H1 (cell line): ENCODE measurements around the gene CIPC. TPM values are rescaled to one million over a fixed set of nuclear protein-coding genes. Genes with fewer than 3 reads are reported as not detected.

Experiments used
- CTCF ChIA-PET: fragments of 300-600 bp; sonication (Branson Sonifier 250); formaldehyde crosslinking; loops from one replicate; lab custom pipeline; 2021; ENCODE audit not compliant: partially characterized antibody; lab: Charles Lee
- POLR2A ChIA-PET: fragments of 300-600 bp; sonication (Branson Sonifier 250); formaldehyde crosslinking; loops from one replicate; lab custom pipeline; 2021; ENCODE audit warnings: inconsistent platforms; ENCODE audit not compliant: partially characterized antibody; lab: Charles Lee
- DNase-seq, 2 experiments: peaks; one replicate each; pipeline versions ENCODE4 v3.0.0 to v3.0.0-alpha.2; 2010 to 2022; ENCODE audit warnings: low spot score in 2 of 2, low read depth in 1 of 2, mixed read lengths in 1 of 2
- FAIRE-seq: peaks from 2 replicates; lab custom pipeline; 2011; peaks lifted over from hg19 to GRCh38; lab: Jason Lieb, UNC
- H2AFZ ChIP-seq: 2 replicates; pipeline ENCODE4 v1.8.1; 2012; ENCODE audit warnings: low read length, inconsistent platforms
- H2AK5ac ChIP-seq: 2 replicates; pipeline ENCODE4 v1.6.1; 2013; ENCODE audit warnings: low read depth, low read length
- H2BK120ac ChIP-seq: replicated peaks from 2 replicates; pipeline ENCODE3; 2013; ENCODE audit warnings: low read depth, low read length, inconsistent platforms
- H2BK12ac ChIP-seq: 2 replicates; pipeline ENCODE4 v1.6.1; 2013; ENCODE audit warnings: low read depth, low read length
- H2BK15ac ChIP-seq: 2 replicates; pipeline ENCODE4 v1.6.1; 2013; ENCODE audit warnings: low read length
- H2BK20ac ChIP-seq: 2 replicates; pipeline ENCODE4 v1.6.1; 2013; ENCODE audit warnings: low read length
- H2BK5ac ChIP-seq: 2 replicates; pipeline ENCODE4 v1.6.1; 2013; ENCODE audit warnings: low read depth, low read length
- H3K14ac ChIP-seq: 2 replicates; pipeline ENCODE4 v1.6.1; 2013; ENCODE audit warnings: inconsistent platforms; ENCODE audit not compliant: insufficient read length
- H3K18ac ChIP-seq: 2 replicates; pipeline ENCODE4 v1.6.1; 2013; ENCODE audit warnings: low read length; ENCODE audit errors: extremely low read depth
- H3K23ac ChIP-seq: 2 replicates; pipeline ENCODE4 v1.6.1; 2013; ENCODE audit warnings: inconsistent platforms; ENCODE audit not compliant: insufficient read length
- H3K23me2 ChIP-seq: 2 replicates; pipeline ENCODE4 v1.6.1; 2013; ENCODE audit warnings: low read depth, low read length
- H3K27ac ChIP-seq: 2 replicates; pipeline ENCODE4 v1.6.1; 2011; ENCODE audit warnings: low read depth, low read length, inconsistent platforms
- H3K27me3 ChIP-seq, 4 experiments: replicated peaks in 1 of 4; 1 replicate in 1 of 4; 2 replicates in 3 of 4; pipeline versions ENCODE4 v1.6.1 to v1.8.1; 2011 to 2013; ENCODE audit warnings: low read length in 3 of 4, mild to moderate bottlenecking in 3 of 4, inconsistent platforms in 2 of 4, mixed read lengths in 2 of 4, moderate library complexity in 1 of 4; ENCODE audit not compliant: control insufficient read depth in 3 of 4, insufficient read depth in 3 of 4; ENCODE audit errors: extremely low read depth in 1 of 4
- H3K36me3 ChIP-seq, 4 experiments: 2 replicates each; pipeline versions ENCODE4 v1.6.1 to v1.8.1; 2011 to 2013; ENCODE audit warnings: mild to moderate bottlenecking in 4 of 4, low read length in 3 of 4, moderate library complexity in 2 of 4, control low read depth in 1 of 4, inconsistent platforms in 1 of 4; ENCODE audit not compliant: insufficient read depth in 4 of 4, control insufficient read depth in 2 of 4
- H3K4ac ChIP-seq: replicated peaks from 2 replicates; pipeline ENCODE3; 2013; ENCODE audit warnings: low read length, low read depth, mixed read lengths, inconsistent platforms; ENCODE audit not compliant: insufficient read length
- H3K4me1 ChIP-seq, 4 experiments: replicated peaks in 1 of 4; 1 replicate in 1 of 4; 2 replicates in 3 of 4; pipeline versions ENCODE4 v1.6.1 to v1.8.1; 2011 to 2013; ENCODE audit warnings: low read length in 3 of 4, inconsistent platforms in 2 of 4, mixed read lengths in 1 of 4; ENCODE audit not compliant: insufficient read depth in 4 of 4, control insufficient read depth in 3 of 4
- H3K4me2 ChIP-seq, 2 experiments: 2 replicates each; pipeline versions ENCODE4 v1.6.1 to v1.8.1; 2011 to 2013; ENCODE audit warnings: low read depth in 2 of 2, low read length in 2 of 2, control low read depth in 1 of 2, inconsistent platforms in 1 of 2, mild to moderate bottlenecking in 1 of 2; ENCODE audit not compliant: insufficient read depth in 1 of 2
- H3K4me3 ChIP-seq, 4 experiments: fragments of 200-600, 300-600 bp in 1 of 4; sonication (generic), shearing (Covaris generic), sonication (Bioruptor Twin) in 1 of 4; 2 replicates each; pipeline versions ENCODE4 v1.5.1 to v1.8.1; 2011 to 2016; ENCODE audit warnings: low read length in 4 of 4, low read depth in 3 of 4, control low read depth in 2 of 4, inconsistent platforms in 2 of 4, mild to moderate bottlenecking in 2 of 4, mixed read lengths in 1 of 4, moderate library complexity in 1 of 4; ENCODE audit not compliant: insufficient read depth in 2 of 4; ENCODE audit errors: extremely low read depth in 1 of 4
- H3K56ac ChIP-seq: replicated peaks from 2 replicates; pipeline ENCODE3; 2013; ENCODE audit warnings: low read depth, mild to moderate bottlenecking, mixed read lengths, low read length, inconsistent platforms; ENCODE audit not compliant: insufficient read length
- H3K79me1 ChIP-seq: 2 replicates; pipeline ENCODE4 v1.6.1; 2013; ENCODE audit warnings: low read depth, low read length, control low read depth
- H3K79me2 ChIP-seq, 2 experiments: 2 replicates each; pipeline versions ENCODE4 v1.6.1 to v1.8.1; 2012 to 2013; ENCODE audit warnings: low read length in 2 of 2, mild to moderate bottlenecking in 2 of 2, inconsistent platforms in 1 of 2; ENCODE audit not compliant: insufficient read depth in 2 of 2, control insufficient read depth in 1 of 2
- H3K9ac ChIP-seq, 4 experiments: replicated peaks in 1 of 4; 1 replicate in 1 of 4; 2 replicates in 3 of 4; pipeline versions ENCODE4 v1.6.1 to v1.8.1; 2011 to 2013; ENCODE audit warnings: low read depth in 3 of 4, low read length in 3 of 4, control low read depth in 2 of 4, mild to moderate bottlenecking in 2 of 4, moderate library complexity in 2 of 4, inconsistent platforms in 1 of 4; ENCODE audit errors: extremely low read depth in 1 of 4
- H3K9me3 ChIP-seq, 2 experiments: 2 replicates each; pipeline versions ENCODE4 v1.6.1 to v1.8.1; 2012 to 2013; ENCODE audit warnings: mild to moderate bottlenecking in 2 of 2, moderate library complexity in 2 of 2, control low read depth in 1 of 2, inconsistent platforms in 1 of 2, low read depth in 1 of 2, low read length in 1 of 2, mixed read lengths in 1 of 2; ENCODE audit not compliant: insufficient read depth in 2 of 2
- H4K20me1 ChIP-seq, 2 experiments: replicated peaks in 1 of 2; 2 replicates each; pipeline versions ENCODE3 to v1.8.1; 2011 to 2013; ENCODE audit warnings: inconsistent platforms in 2 of 2, low read length in 2 of 2, mild to moderate bottlenecking in 1 of 2; ENCODE audit not compliant: insufficient read depth in 2 of 2, control insufficient read depth in 1 of 2
- H4K5ac ChIP-seq: 2 replicates; pipeline ENCODE4 v1.6.1; 2013; ENCODE audit warnings: low read length, low read depth, mixed read lengths, inconsistent platforms; ENCODE audit not compliant: insufficient read length
- H4K8ac ChIP-seq: 2 replicates; pipeline ENCODE4 v1.8.0; 2013; ENCODE audit warnings: mild to moderate bottlenecking, moderate library complexity, low read length, inconsistent platforms; ENCODE audit not compliant: insufficient read depth; ENCODE audit errors: extremely low read depth
- H4K91ac ChIP-seq: replicated peaks from 2 replicates; pipeline ENCODE3; 2013; ENCODE audit warnings: low read length, mixed read lengths, inconsistent platforms; ENCODE audit not compliant: insufficient read length
- BACH1 ChIP-seq: IDR thresholded peaks from 2 replicates; pipeline ENCODE4 v1.6.1; 2012; ENCODE audit warnings: low read length, improper control_type of control experiment
- CBX5 ChIP-seq: fragments of 300-800, 300-1000 bp; sonication (generic); IDR thresholded peaks from 2 replicates; pipeline ENCODE4 v1.7.1; 2016; ENCODE audit warnings: antibody characterized with exemption, low read length, low read depth
- FOSL1 ChIP-seq: IDR thresholded peaks from 2 replicates; pipeline ENCODE4 v1.6.1; 2011; ENCODE audit warnings: mild to moderate bottlenecking, low read depth, low read length, moderate library complexity; ENCODE audit not compliant: insufficient read depth
- RBBP5 ChIP-seq: IDR thresholded peaks from 2 replicates; pipeline ENCODE4 v1.7.1; 2012; ENCODE audit warnings: low read depth, mild to moderate bottlenecking, inconsistent platforms, low read length, moderate library complexity, borderline replicate concordance
- SP2 ChIP-seq: IDR thresholded peaks from 2 replicates; pipeline ENCODE4 v1.6.1; 2012; ENCODE audit warnings: mild to moderate bottlenecking, low read length, inconsistent platforms
- WGBS, 2 experiments: shearing (Covaris generic) in 1 of 2; methylation state at CpG; one replicate each; pipeline versions ENCODE4 v1.1.6 to v1.1.7; 2013 to 2015; ENCODE audit warnings: low lambda C conversion rate in 2 of 2, mixed read lengths in 2 of 2, inconsistent platforms in 1 of 2, low coverage in 1 of 2, missing lambda C conversion rate in 1 of 2; ENCODE audit not compliant: insufficient replicate concordance in 2 of 2, insufficient coverage in 1 of 2, insufficient read length in 1 of 2; ENCODE audit errors: extremely low coverage in 1 of 2, missing lambda C conversion rate in 1 of 2; 5-methylcytosine and 5-hydroxymethylcytosine counted together
- polyA plus RNA-seq, 7 experiments: library from polyadenylated mRNA; depleted of rRNA in 3 of 7; stranded (reverse) in 5 of 7; unstranded in 2 of 7; fragments of >200 nt in 5 of 7; fragments of 200-250 nt in 2 of 7; gene quantifications; 1 replicate in 5 of 7; 2 replicates in 1 of 7; 4 replicates in 1 of 7; pipeline versions ENCODE4 v1.2.1 to v1.2.3, GENCODE V29; 2011 to 2013; ENCODE audit warnings: missing spikeins in 2 of 7, mixed read lengths in 2 of 7
- total RNA-seq: library from RNA; stranded (reverse); fragmentation: NEBNext Ultra II Directional; extraction: Animal tissue kit (Norgen Biotek cat#: 25700); gene quantifications from 2 replicates; pipeline ENCODE4 v1.2.1, GENCODE V29; 2021
- TF ChIP-seq, protein P1 (sequence below): IDR thresholded peaks from 2 replicates; pipeline ENCODE4 v1.6.1; 2012; ENCODE audit warnings: inconsistent platforms

Gene CIPC
- total and polyA plus RNA-seq, 2 of the 8 experiments (the other 6 are each of a cell fraction or from before 2014, with no cell fraction given): 13.9 to 32.7 TPM

GRCh38 chr14:77100961-77101360 is 2.9 kb downstream of the CIPC start:
- Histone ChIP-seq H2BK120ac (no peak overlapping the region), H2BK5ac (no peak overlapping the region), H4K5ac (no peak overlapping the region), H3K18ac (no peak overlapping the region), H4K91ac (no peak overlapping the region), H3K23me2 (peaks cover 14% of the 10 kb centered on the region; the same call in 1 of the 2 replicates), H3K27me3 (no peaks in the 10 kb centered on the region), H3K79me2 (peaks cover 4 to 84% of the 10 kb centered on the region in 2 experiments; a peak in 3 of 4 replicates), H2BK20ac (no peak overlapping the region), H3K4me2 (no peak overlapping the region), H3K9me3 (no peaks in the 10 kb centered on the region), H3K4me1 (peaks cover 4 to 20% (median 13%) of the 10 kb centered on the region in 4 experiments), H3K9ac (no peak overlapping the region), H3K79me1 (peaks cover 4% of the 10 kb centered on the region; the same call in 1 of the 2 replicates), H4K8ac (no peak overlapping the region), H3K23ac (no peak overlapping the region), H2BK15ac (no peak overlapping the region), H3K4me3 (no peak overlapping the region), H2BK12ac (no peak overlapping the region), H2AFZ (no peak overlapping the region), H3K14ac (no peak overlapping the region), H4K20me1 (no peaks in the 10 kb centered on the region), H3K4ac (no peak overlapping the region), H3K56ac (no peak overlapping the region), H3K27ac (no peak overlapping the region), H3K36me3 (peaks cover 0 to 4% (median 0%) of the 10 kb centered on the region in 4 experiments; a peak in 1 of 8 replicates), H2AK5ac (no peak overlapping the region)
- CTCF ChIA-PET: interaction anchor here (0.7 to 56.8 kb wide), 4 partner anchors 32 to 229 kb away, joined by 3 to 1490 read pairs (median 162); partner anchors contain the start of gene ZDHHC22
- POLR2A ChIA-PET: interaction anchor here (8.3 kb wide), 1 partner anchor 10 kb away, joined by 49 read pairs; no protein-coding TSS in a partner anchor
- DNase-seq (no peak), FAIRE-seq (no peak)
- TF ChIP-seq SP2 (no peak), RBBP5 (no peak), BACH1 (no peak), CBX5 (no peak), FOSL1 (no peak)
- TF ChIP-seq, protein P1, sequence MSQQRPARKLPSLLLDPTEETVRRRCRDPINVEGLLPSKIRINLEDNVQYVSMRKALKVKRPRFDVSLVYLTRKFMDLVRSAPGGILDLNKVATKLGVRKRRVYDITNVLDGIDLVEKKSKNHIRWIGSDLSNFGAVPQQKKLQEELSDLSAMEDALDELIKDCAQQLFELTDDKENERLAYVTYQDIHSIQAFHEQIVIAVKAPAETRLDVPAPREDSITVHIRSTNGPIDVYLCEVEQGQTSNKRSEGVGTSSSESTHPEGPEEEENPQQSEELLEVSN: no peak
- 80% methylated on average over 3 of the region's 3 CpGs; no CpG with 5 or more reads in 1 of the 2 experiments for WGBS, 2 experiments
